ENCODE data around the gene WNK2. TPM values are rescaled to one million over a fixed set of nuclear protein-coding genes. Genes with fewer than 3 reads are reported as not detected.
"Not testable (repeated sequence)": the region's sequence is repeated elsewhere in the genome, so short reads cannot be mapped to it uniquely, and the experiment has no call there.

The WNK2 gene
- total and polyA plus RNA-seq, 2 donors (not counting 3 experiments of a cell fraction or from before 2014, with no cell fraction given): not detected

DNA sequence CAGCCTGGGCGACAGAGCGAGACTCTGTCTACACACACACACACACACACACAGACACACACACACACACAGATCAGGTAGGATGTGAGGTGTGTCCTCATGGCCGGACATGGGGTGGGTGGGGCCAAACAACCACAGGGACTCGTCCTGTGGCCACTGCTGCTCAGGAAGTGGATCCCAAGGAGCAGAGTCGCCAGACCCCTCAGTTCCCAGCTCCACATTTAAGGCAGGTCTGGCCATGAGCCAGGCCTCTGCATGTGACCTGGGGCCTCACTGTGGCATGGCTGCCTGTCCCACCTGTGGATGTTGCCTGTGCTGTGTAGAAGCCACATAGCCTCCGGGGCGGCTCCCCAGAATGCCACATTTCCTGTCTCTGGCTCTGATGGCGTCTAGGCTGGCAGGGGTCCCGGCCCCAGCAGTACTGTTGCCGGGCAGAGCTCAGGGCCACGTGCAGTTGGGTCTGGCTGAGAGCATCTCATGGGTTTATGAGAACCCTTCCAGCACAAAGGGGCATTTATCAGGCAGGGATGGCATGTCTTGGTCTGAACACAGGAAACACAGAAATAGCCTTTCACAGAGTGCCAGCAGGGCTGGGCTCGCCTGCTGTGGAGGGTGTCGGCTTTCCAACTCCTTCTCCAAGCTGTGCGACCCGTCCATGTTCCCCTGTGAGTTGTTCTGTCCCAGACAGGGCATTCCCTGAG, 40.0 kb upstream of the WNK2 start:
- no peak for DNase-seq (ENCODE audit: low read depth, low spot score)
- POLR2A ChIA-PET: no interaction called here
- Histone ChIP-seq H3K27ac (ENCODE audit: insufficient read depth, low read depth, low read length) (no peak overlapping the region), H3K79me2 (ENCODE audit: control insufficient read depth, insufficient read depth, low read length) (no peaks in the 10 kb centered on the region), H4K20me1 (replicated peaks; ENCODE audit: control insufficient read depth, extremely low read depth, insufficient read depth, low read length) (no peaks in the 10 kb centered on the region), H3K27me3 (ENCODE audit: control insufficient read depth in 2 of 2, insufficient read depth in 2 of 2, low read length in 2 of 2) (no peaks in the 10 kb centered on the region), H3K36me3 (ENCODE audit: control insufficient read depth in 2 of 2, extremely low read depth in 1 of 2, insufficient read depth in 2 of 2, low read length in 2 of 2) (no peaks in the 10 kb centered on the region), H3K4me2 (ENCODE audit: insufficient read depth, low read length) (no peak overlapping the region), H3K9ac (replicated peaks; ENCODE audit: extremely low read depth, insufficient read depth, low read length) (no peak overlapping the region), H2AFZ (ENCODE audit: low read depth, low read length) (peak overlapping the region; percentile 75), H3K4me1 (ENCODE audit: control insufficient read depth, extremely low read depth, insufficient read depth, low read length) (peaks cover 3% of the 10 kb centered on the region), H3K9me1 (replicated peaks; ENCODE audit: control insufficient read depth, extremely low read depth, insufficient read depth, low read length) (no peaks in the 10 kb centered on the region), H3K4me3 (replicated peaks in 1 of 3; ENCODE audit: insufficient read depth in 1 of 3, low read depth in 1 of 3, low read length in 3 of 3) (no peak overlapping the region), H3K9me3 (replicated peaks; ENCODE audit: control insufficient read depth, insufficient read depth, low read length) (no peaks in the 10 kb centered on the region)
- intact Hi-C loops (cut with micrococcal nuclease): no loop called here
- no TSS peak for BruUV-seq (replicated peaks)
- TF ChIP-seq POLR2A (IDR thresholded peaks at IDR 0.05; ENCODE audit: low read depth, low read length): no peak
- TF ChIP-seq GATA2 (IDR thresholded peaks at IDR 0.05; ENCODE audit: insufficient read depth, insufficient read length, low read depth, low read length): no peak
- TF ChIP-seq, protein P1, sequence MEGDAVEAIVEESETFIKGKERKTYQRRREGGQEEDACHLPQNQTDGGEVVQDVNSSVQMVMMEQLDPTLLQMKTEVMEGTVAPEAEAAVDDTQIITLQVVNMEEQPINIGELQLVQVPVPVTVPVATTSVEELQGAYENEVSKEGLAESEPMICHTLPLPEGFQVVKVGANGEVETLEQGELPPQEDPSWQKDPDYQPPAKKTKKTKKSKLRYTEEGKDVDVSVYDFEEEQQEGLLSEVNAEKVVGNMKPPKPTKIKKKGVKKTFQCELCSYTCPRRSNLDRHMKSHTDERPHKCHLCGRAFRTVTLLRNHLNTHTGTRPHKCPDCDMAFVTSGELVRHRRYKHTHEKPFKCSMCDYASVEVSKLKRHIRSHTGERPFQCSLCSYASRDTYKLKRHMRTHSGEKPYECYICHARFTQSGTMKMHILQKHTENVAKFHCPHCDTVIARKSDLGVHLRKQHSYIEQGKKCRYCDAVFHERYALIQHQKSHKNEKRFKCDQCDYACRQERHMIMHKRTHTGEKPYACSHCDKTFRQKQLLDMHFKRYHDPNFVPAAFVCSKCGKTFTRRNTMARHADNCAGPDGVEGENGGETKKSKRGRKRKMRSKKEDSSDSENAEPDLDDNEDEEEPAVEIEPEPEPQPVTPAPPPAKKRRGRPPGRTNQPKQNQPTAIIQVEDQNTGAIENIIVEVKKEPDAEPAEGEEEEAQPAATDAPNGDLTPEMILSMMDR (IDR thresholded peaks at IDR 0.05; ENCODE audit: extremely low read depth in 1 of 2, insufficient read depth in 1 of 2, low read depth in 1 of 2, low read length in 2 of 2): no peak
- no peak for TF ChIP-seq POLR2AphosphoS5 (IDR thresholded peaks at IDR 0.05; ENCODE audit: insufficient read depth, low read depth, low read length)
- TF ChIP-seq, protein P2, sequence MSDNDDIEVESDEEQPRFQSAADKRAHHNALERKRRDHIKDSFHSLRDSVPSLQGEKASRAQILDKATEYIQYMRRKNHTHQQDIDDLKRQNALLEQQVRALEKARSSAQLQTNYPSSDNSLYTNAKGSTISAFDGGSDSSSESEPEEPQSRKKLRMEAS (IDR thresholded peaks at IDR 0.05; ENCODE audit: insufficient read depth, insufficient read length): no peak
- no peak for TF ChIP-seq JUN (IDR thresholded peaks at IDR 0.05; ENCODE audit: borderline replicate concordance, insufficient read depth, insufficient read length, low read depth)
- no peak for TF ChIP-seq FOS (IDR thresholded peaks at IDR 0.05; ENCODE audit: borderline replicate concordance, insufficient read depth, low read length)
- no peak for TF ChIP-seq EZH2 (IDR thresholded peaks at IDR 0.05; ENCODE audit: borderline replicate concordance, low read depth, low read length, severe bottlenecking)
- TF ChIP-seq MYC (IDR thresholded peaks at IDR 0.05; ENCODE audit: low read depth, low read length): no peak
- CTCF ChIA-PET: interaction anchor here (1.0 to 1.2 kb wide), 2 partner anchors 9 to 10 kb away, joined by 3 to 5 read pairs; partner anchors contain the start of gene NINJ1
- no peak for FAIRE-seq
- dilution Hi-C loops (cut with MboI; ENCODE audit: extremely low pct_ligation_motif_present, low sequenced_read_pairs): no loop called here

DNA sequence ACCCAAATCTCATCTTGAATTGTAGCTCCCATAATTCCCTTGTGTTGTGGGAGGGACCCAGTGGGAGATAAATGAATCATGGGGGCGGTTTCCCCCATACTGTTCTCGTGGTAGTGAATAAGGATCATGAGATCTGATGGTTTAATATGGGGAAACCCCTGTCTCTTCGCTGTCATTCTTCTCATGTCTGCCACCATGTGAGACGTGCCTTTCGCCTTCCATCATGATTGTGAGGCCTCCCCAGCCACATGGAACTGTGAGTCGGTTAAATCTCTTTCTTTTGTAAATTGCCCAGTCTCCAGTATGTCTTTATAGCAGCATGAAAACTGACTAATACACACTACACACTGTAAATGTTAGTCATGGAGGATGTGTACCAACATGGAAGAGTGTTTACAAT, 37.2 kb upstream of the WNK2 start:
- H4K20me1 ChIP-seq (replicated peaks; ENCODE audit: control insufficient read depth, extremely low read depth, insufficient read depth, low read length); H3K9me1 ChIP-seq (replicated peaks; ENCODE audit: control insufficient read depth, extremely low read depth, insufficient read depth, low read length); H3K9ac ChIP-seq (replicated peaks; ENCODE audit: extremely low read depth, insufficient read depth, low read length); H3K79me2 ChIP-seq (ENCODE audit: control insufficient read depth, insufficient read depth, low read length); H3K9me3 ChIP-seq (replicated peaks; ENCODE audit: control insufficient read depth, insufficient read depth, low read length); POLR2A ChIA-PET; H3K4me2 ChIP-seq (ENCODE audit: insufficient read depth, low read length); H3K27ac ChIP-seq (ENCODE audit: insufficient read depth, low read depth, low read length); intact Hi-C loops (cut with micrococcal nuclease); H3K4me3 ChIP-seq (replicated peaks in 1 of 3; ENCODE audit: insufficient read depth in 1 of 3, low read depth in 1 of 3, low read length in 3 of 3); DNase-seq (ENCODE audit: low read depth, low spot score); H3K36me3 ChIP-seq (ENCODE audit: control insufficient read depth in 2 of 2, extremely low read depth in 1 of 2, insufficient read depth in 2 of 2, low read length in 2 of 2); H3K27me3 ChIP-seq (ENCODE audit: control insufficient read depth in 2 of 2, insufficient read depth in 2 of 2, low read length in 2 of 2); FAIRE-seq; H2AFZ ChIP-seq (ENCODE audit: low read depth, low read length); dilution Hi-C loops (cut with MboI; ENCODE audit: extremely low pct_ligation_motif_present, low sequenced_read_pairs); H3K4me1 ChIP-seq (ENCODE audit: control insufficient read depth, extremely low read depth, insufficient read depth, low read length); BruUV-seq (replicated peaks): not testable (repeated sequence)
- CTCF ChIA-PET: interaction anchor here (1.8 kb wide), 1 partner anchor 7 kb away, joined by 7 read pairs; no protein-coding TSS in a partner anchor

All from endothelial cell of umbilical vein (primary cell).